ENCODE data around the gene PPP1CB.
"Not testable (repeated sequence)": the region's sequence is repeated elsewhere in the genome, so short reads cannot be mapped to it uniquely, and the experiment has no call there.

GRCh38 chr2:28784570-28784969 lies 32.9 kb downstream of the PPP1CB start:
- not testable (repeated sequence) for TF ChIP-seq CTCF (IDR thresholded peaks at IDR 0.05 in 2 of 3, conservative IDR thresholded peaks at IDR 0.05 in 1 of 3; ENCODE audit: control insufficient read depth in 2 of 3, extremely low read depth in 1 of 3, insufficient read depth in 1 of 3, low read depth in 3 of 3, low read length in 3 of 3); NR2C2 (IDR thresholded peaks at IDR 0.05; ENCODE audit: borderline replicate concordance, control insufficient read depth, insufficient read length, low read depth); POLR2AphosphoS5 (IDR thresholded peaks at IDR 0.05; ENCODE audit: low read length); SPI1 (IDR thresholded peaks at IDR 0.05; ENCODE audit: borderline replicate concordance, insufficient read depth, low read depth, low read length); PML (IDR thresholded peaks at IDR 0.05; ENCODE audit: low read length); SREBF1 (IDR thresholded peaks at IDR 0.05; ENCODE audit: low read length); REST (IDR thresholded peaks at IDR 0.05; ENCODE audit: low read depth, low read length); MAX (IDR thresholded peaks at IDR 0.05; ENCODE audit: low read depth, low read length); ASH2L (IDR thresholded peaks at IDR 0.05; ENCODE audit: borderline replicate concordance, low read depth); SUZ12 (IDR thresholded peaks at IDR 0.05; ENCODE audit: unreplicated experiment); EZH2 (IDR thresholded peaks at IDR 0.05; ENCODE audit: borderline replicate concordance, control insufficient read depth, low read depth, low read length)

Measured in GM12878 (cell line).